ENCODE data around the gene OTOG. TPM values are rescaled to one million over a fixed set of nuclear protein-coding genes. Genes with fewer than 3 reads are reported as not detected.

OTOG gene
- polyA plus RNA-seq, 1 experiment: not detected

- no peak overlapping the region for H3K4me3 ChIP-seq (ENCODE audit: low read depth, low read length)
- H3K27me3 ChIP-seq (ENCODE audit: control insufficient read depth, insufficient read depth, low read length): no peaks in the 10 kb centered on the region
- ChIA-PET CTCF (no interaction called here), POLR2A (no interaction called here)
- no peak for TF ChIP-seq CTCF (IDR thresholded peaks at IDR 0.05; ENCODE audit: insufficient read depth, low read depth, low read length)
- H3K36me3 ChIP-seq (ENCODE audit: control insufficient read depth, insufficient read depth, low read length): no peaks in the 10 kb centered on the region
- DNase-seq (ENCODE audit: low read depth): no peak
Measured at GRCh38 chr11:17642980-17643379, 95.9 kb downstream of the OTOG start.

- CTCF ChIA-PET: no interaction called here
- Histone ChIP-seq H3K4me3 (ENCODE audit: low read depth, low read length) (no peak overlapping the region), H3K36me3 (ENCODE audit: control insufficient read depth, insufficient read depth, low read length) (no peaks in the 10 kb centered on the region), H3K27me3 (ENCODE audit: control insufficient read depth, insufficient read depth, low read length) (no peaks in the 10 kb centered on the region)
- no peak for TF ChIP-seq CTCF (IDR thresholded peaks at IDR 0.05; ENCODE audit: insufficient read depth, low read depth, low read length)
- POLR2A ChIA-PET: no interaction called here
- DNase-seq (ENCODE audit: low read depth): no peak
Measured at GRCh38 chr11:17643506-17644405, 96.7 kb downstream of the OTOG start.

- H3K27me3 ChIP-seq (ENCODE audit: control insufficient read depth, insufficient read depth, low read length): no peaks in the 10 kb centered on the region; the same call in 1 of the 2 replicates
- H3K4me3 ChIP-seq (ENCODE audit: low read depth, low read length): no peak overlapping the region
- DNase-seq (ENCODE audit: low read depth): no peak
- POLR2A ChIA-PET: no interaction called here
- CTCF ChIA-PET: no interaction called here
- no peak for TF ChIP-seq CTCF (IDR thresholded peaks at IDR 0.05; ENCODE audit: insufficient read depth, low read depth, low read length)
- no peaks in the 10 kb centered on the region for H3K36me3 ChIP-seq (ENCODE audit: control insufficient read depth, insufficient read depth, low read length)
Measured at GRCh38 chr11:17645190-17645970, 98.3 kb downstream of the OTOG start.

GRCh38 chr11:17646451-17647145, 99.5 kb downstream of the OTOG start:
- H3K36me3 ChIP-seq (ENCODE audit: control insufficient read depth, insufficient read depth, low read length): no peaks in the 10 kb centered on the region
- H3K27me3 ChIP-seq (ENCODE audit: control insufficient read depth, insufficient read depth, low read length): no peaks in the 10 kb centered on the region; the same call in 1 of the 2 replicates
- no peak for TF ChIP-seq CTCF (IDR thresholded peaks at IDR 0.05; ENCODE audit: insufficient read depth, low read depth, low read length)
- ChIA-PET CTCF (no interaction called here), POLR2A (no interaction called here)
- DNase-seq (ENCODE audit: low read depth): no peak
- H3K4me3 ChIP-seq (ENCODE audit: low read depth, low read length): no peak overlapping the region

- Histone ChIP-seq H3K4me3 (ENCODE audit: low read depth, low read length) (no peak overlapping the region), H3K36me3 (ENCODE audit: control insufficient read depth, insufficient read depth, low read length) (no peaks in the 10 kb centered on the region), H3K27me3 (ENCODE audit: control insufficient read depth, insufficient read depth, low read length) (peaks cover 2% of the 10 kb centered on the region; the same call in 1 of the 2 replicates)
- POLR2A ChIA-PET: no interaction called here
- no peak for DNase-seq (ENCODE audit: low read depth)
- no peak for TF ChIP-seq CTCF (IDR thresholded peaks at IDR 0.05; ENCODE audit: insufficient read depth, low read depth, low read length)
- CTCF ChIA-PET: no interaction called here
Measured at GRCh38 chr11:17648528-17648927, 101.5 kb downstream of the OTOG start.
